ENCODE data around the gene CFAP410. TPM values are rescaled to one million over a fixed set of nuclear protein-coding genes. Genes with fewer than 3 reads are reported as not detected.

The CFAP410 gene
- total and polyA plus RNA-seq, 2 donors (not counting 3 experiments of a cell fraction or from before 2014, with no cell fraction given), result 7.2 to 12.2 TPM

- intact Hi-C loops (cut with micrococcal nuclease) (no loop called here), dilution Hi-C loops (cut with MboI; ENCODE audit: extremely low pct_ligation_motif_present, low sequenced_read_pairs) (no loop called here)
- Histone ChIP-seq H3K9ac (replicated peaks; ENCODE audit: extremely low read depth, insufficient read depth, low read length) (no peak overlapping the region), H3K4me1 (ENCODE audit: control insufficient read depth, extremely low read depth, insufficient read depth, low read length) (no peaks in the 10 kb centered on the region), H3K27me3 (ENCODE audit: control insufficient read depth in 2 of 2, insufficient read depth in 2 of 2, low read length in 2 of 2) (peaks cover 7 to 18% of the 10 kb centered on the region in 2 experiments), H3K27ac (ENCODE audit: insufficient read depth, low read depth, low read length) (no peak overlapping the region), H3K4me2 (ENCODE audit: insufficient read depth, low read length) (no peak overlapping the region), H3K9me3 (replicated peaks; ENCODE audit: control insufficient read depth, insufficient read depth, low read length) (no peaks in the 10 kb centered on the region), H3K36me3 (ENCODE audit: control insufficient read depth in 2 of 2, extremely low read depth in 1 of 2, insufficient read depth in 2 of 2, low read length in 2 of 2) (no peaks in the 10 kb centered on the region), H3K79me2 (ENCODE audit: control insufficient read depth, insufficient read depth, low read length) (no peaks in the 10 kb centered on the region), H2AFZ (ENCODE audit: low read depth, low read length) (no peak overlapping the region), H3K9me1 (replicated peaks; ENCODE audit: control insufficient read depth, extremely low read depth, insufficient read depth, low read length) (no peaks in the 10 kb centered on the region), H4K20me1 (replicated peaks; ENCODE audit: control insufficient read depth, extremely low read depth, insufficient read depth, low read length) (no peaks in the 10 kb centered on the region), H3K4me3 (replicated peaks in 1 of 3; ENCODE audit: insufficient read depth in 1 of 3, low read depth in 1 of 3, low read length in 3 of 3) (no peak overlapping the region)
- TF ChIP-seq FOS (IDR thresholded peaks at IDR 0.05; ENCODE audit: borderline replicate concordance, insufficient read depth, low read length) (no peak), MYC (IDR thresholded peaks at IDR 0.05; ENCODE audit: low read depth, low read length) (no peak), CTCF (IDR thresholded peaks at IDR 0.05; ENCODE audit: extremely low read depth in 1 of 2, insufficient read depth in 1 of 2, low read depth in 1 of 2, low read length in 2 of 2) (no peak), JUN (IDR thresholded peaks at IDR 0.05; ENCODE audit: borderline replicate concordance, insufficient read depth, insufficient read length, low read depth) (no peak), POLR2A (IDR thresholded peaks at IDR 0.05; ENCODE audit: low read depth, low read length) (no peak), POLR2AphosphoS5 (IDR thresholded peaks at IDR 0.05; ENCODE audit: insufficient read depth, low read depth, low read length) (no peak), GATA2 (IDR thresholded peaks at IDR 0.05; ENCODE audit: insufficient read depth, insufficient read length, low read depth, low read length) (no peak), MAX (IDR thresholded peaks at IDR 0.05; ENCODE audit: insufficient read depth, insufficient read length) (no peak), EZH2 (IDR thresholded peaks at IDR 0.05; ENCODE audit: borderline replicate concordance, low read depth, low read length, severe bottlenecking) (no peak)
- no peak for DNase-seq (ENCODE audit: low read depth, low spot score)
- ChIA-PET CTCF (no interaction called here), POLR2A (no interaction called here)
- FAIRE-seq, result no peak
- no TSS peak for BruUV-seq (replicated peaks)
These were observed 12.5 kb upstream of the CFAP410 start for GRCh38 chr21:44351535-44352252.

All from endothelial cell of umbilical vein (primary cell).